GM12875 (cell line): ENCODE data around the gene SPATA7.
"Not testable (repeated sequence)": the region's sequence is repeated elsewhere in the genome, so short reads cannot be mapped to it uniquely, and the experiment has no call there.

Source experiments
- H3K4me3 ChIP-seq: one replicate; pipeline ENCODE4 v1.5.1; 2011; ENCODE audit warnings: low read depth, low read length, control low read depth
- CTCF ChIP-seq: IDR thresholded peaks from 2 replicates; pipeline ENCODE4 v1.5.1; 2011; ENCODE audit warnings: low read depth, mild to moderate bottlenecking, control low read depth, inconsistent platforms, low read length, moderate library complexity, borderline replicate concordance; ENCODE audit not compliant: insufficient read depth

SPATA7 gene

GRCh38 chr14:88354358-88354757 lies 31.1 kb upstream of the SPATA7 start:
- H3K4me3 ChIP-seq, result no peak overlapping the region
- TF ChIP-seq CTCF, result no peak

- TF ChIP-seq CTCF, result no peak
- H3K4me3 ChIP-seq, result no peak overlapping the region
Observed at GRCh38 chr14:88359500-88359899, 26.0 kb upstream of the SPATA7 start.

GRCh38 chr14:88363644-88364043 lies 21.8 kb upstream of the SPATA7 start:
- TF ChIP-seq CTCF, result no peak

GRCh38 chr14:88364710-88365413 lies 20.6 kb upstream of the SPATA7 start:
- TF ChIP-seq CTCF, result no peak

More at GRCh38 chr14:88363644-88364043, 21.8 kb upstream of the SPATA7 start:
- no peak overlapping the region for H3K4me3 ChIP-seq

GRCh38 chr14:88369496-88369895 lies 16.0 kb upstream of the SPATA7 start:
- no peak for TF ChIP-seq CTCF
- no peak overlapping the region for H3K4me3 ChIP-seq

More at GRCh38 chr14:88364710-88365413, 20.6 kb upstream of the SPATA7 start:
- no peak overlapping the region for H3K4me3 ChIP-seq

- no peak for TF ChIP-seq CTCF
- H3K4me3 ChIP-seq, result no peak overlapping the region
Observed at GRCh38 chr14:88379706-88380343, 5.6 kb upstream of the SPATA7 start.

- no peak for TF ChIP-seq CTCF
- H3K4me3 ChIP-seq, result no peak overlapping the region
Observed at GRCh38 chr14:88380405-88380804, 5.1 kb upstream of the SPATA7 start.

GRCh38 chr14:88381634-88382033 lies 3.8 kb upstream of the SPATA7 start:
- not testable (repeated sequence) for H3K4me3 ChIP-seq
